ENCODE data around the gene HABP4.

DNA sequence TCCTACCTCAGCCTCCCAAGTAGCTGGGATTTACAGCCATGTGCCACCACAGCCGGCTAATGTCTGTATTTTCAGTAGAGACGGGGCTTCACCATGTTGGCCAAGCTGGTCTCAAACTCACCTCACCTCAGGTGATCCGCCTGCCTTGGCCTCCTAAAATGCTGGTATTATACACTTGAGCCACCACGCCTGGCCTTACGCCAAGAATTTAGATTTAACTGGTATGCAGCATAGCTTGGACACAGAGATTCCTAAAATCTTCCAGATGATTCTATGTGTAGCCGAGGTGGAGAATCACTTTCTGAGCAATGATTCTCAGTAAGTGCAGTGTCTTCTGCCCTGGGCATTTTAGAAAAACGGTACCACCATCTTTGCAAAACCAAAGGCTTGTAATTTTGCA lies 74.1 kb downstream of the HABP4 start:
- TF ChIP-seq POLR2A (IDR thresholded peaks at IDR 0.05) (no peak), CTCF (IDR thresholded peaks at IDR 0.05) (no peak)
